Ramos (cell line): ENCODE data around the gene GNB1L.
"Not testable (repeated sequence)": the region's sequence is repeated elsewhere in the genome, so short reads cannot be mapped to it uniquely, and the experiment has no call there.

Source experiments
- in situ Hi-C: fragments of 300-500 bp; cut with MboI; formaldehyde crosslinking; loops from one replicate; pipeline ENCODE4 v1.14.3; 2022; ENCODE audit warnings: low sequenced_read_pairs; ENCODE audit not compliant: unreplicated experiment

GNB1L gene

GRCh38 chr22:19802001-19802893, 52.4 kb downstream of the GNB1L start:
- in situ Hi-C loops = no loop called here

DNA sequence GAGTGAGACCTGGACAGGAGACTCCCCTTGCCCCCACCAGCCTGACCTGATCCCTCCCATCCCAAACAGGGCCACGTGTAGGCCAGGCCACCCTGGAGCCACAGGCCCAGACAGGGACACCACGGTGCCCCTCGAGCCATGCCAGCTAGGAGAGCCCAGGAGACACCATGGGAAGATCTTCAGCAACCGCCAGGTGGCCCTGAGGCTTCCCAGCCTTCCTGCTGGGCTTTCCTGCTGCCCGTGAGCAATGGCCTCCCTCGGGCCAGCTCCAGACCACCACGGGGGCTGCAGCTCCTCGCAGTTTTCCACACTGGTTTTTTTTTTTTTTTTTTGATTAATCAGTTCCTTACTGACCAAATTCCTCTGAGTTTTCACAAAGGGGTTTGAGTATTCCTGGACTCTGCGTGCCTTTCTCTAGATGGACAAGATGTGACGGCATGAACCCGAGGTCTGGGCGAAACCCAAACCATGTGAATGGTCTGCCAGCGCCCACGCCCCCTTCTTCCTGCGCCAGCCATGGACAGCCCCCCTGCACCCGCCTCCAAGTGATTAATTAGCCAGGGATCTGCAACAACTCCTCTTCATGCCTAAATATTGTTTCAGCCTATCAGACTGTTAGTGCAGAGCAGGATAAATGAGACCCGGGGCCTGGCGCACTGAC, 53.2 kb downstream of the GNB1L start:
- in situ Hi-C loops = no loop called here

DNA sequence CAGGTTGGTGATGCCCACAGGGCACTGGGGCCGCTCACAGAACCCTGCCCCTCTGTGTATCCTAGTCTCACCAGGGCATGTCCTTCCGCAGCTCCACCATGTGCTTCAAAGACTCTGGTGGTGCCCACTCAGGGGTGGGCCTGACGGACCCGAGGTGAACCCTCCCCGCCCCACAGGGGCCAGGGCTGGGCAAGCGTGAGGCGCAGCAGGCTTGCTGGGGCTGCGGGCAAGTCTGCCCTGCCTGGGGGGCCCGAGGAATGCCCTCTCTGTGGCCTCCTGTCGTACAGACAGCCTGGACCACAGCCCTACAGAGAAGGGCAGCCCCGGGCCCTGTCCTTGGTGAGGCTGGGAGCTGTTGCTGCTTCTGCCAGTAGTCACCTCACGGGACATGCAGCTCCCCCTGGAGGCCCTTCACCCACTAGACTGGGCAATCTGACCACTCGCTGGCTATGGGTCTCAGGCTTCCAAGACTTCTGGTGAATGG, 53.9 kb downstream of the GNB1L start:
- in situ Hi-C loops = no loop called here

GRCh38 chr22:19800306-19800705, 54.4 kb downstream of the GNB1L start:
- in situ Hi-C loops = no loop called here

DNA sequence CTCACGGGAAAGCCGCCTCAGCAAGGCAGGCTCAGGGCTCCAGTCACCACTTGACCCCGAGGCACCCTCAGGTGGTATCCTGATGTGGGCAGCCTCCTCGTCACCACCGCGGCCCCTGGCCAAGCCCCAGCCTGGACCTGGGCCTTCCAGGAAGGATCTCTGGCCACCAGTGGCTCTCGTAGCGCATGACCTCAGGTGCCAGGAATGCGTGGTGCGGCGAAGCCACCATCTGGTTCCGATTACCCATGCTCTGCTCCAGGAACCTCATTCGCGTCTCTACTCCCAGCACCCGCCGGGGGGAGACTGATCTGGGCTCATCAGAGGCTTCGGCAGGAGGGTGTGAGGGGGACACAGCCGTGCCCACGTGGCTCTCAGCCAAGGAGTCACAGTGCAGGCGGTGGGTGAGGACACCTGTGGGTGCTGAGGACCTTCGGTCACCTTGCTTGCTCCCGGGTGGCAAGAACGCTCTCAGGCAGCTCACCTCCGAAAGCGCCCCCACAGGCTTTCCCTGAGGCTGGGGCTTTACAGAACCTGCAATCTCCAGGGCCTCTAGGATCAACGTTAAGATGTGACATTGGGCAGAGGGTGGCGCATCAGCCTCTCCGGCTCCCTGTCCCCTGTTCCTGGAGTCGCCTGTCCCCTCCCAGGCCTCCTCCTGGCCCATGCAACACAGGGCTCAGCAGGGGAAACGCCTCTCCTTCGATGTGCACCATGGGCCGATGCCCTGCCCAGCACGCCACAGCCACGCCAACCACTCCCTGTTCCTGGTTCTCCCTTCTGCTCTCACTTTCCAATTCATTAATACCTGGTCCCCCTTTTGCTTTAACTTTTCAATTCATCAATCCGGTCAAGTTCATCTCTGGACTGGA, 55.1 kb downstream of the GNB1L start:
- in situ Hi-C loops = no loop called here

DNA sequence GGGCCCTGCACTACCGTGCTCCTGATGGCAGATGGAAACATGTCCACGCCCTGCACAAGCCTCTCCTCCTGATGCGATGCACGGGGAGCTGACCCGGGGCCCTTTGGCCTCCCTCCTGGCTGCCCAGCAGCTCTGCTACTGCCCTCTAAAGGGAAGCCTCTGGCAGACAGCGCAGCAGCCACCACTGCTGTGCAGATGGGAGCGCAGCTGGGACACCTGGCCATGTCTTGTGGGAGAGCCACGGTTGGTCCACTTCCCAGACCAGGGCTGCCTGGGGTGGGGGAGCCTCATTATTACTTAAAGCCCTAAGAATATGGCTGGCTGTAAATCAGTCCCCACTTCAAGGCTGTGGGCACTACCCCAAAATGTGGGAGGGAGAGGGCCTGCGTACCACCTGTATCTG, 55.8 kb downstream of the GNB1L start:
- in situ Hi-C loops = no loop called here

DNA sequence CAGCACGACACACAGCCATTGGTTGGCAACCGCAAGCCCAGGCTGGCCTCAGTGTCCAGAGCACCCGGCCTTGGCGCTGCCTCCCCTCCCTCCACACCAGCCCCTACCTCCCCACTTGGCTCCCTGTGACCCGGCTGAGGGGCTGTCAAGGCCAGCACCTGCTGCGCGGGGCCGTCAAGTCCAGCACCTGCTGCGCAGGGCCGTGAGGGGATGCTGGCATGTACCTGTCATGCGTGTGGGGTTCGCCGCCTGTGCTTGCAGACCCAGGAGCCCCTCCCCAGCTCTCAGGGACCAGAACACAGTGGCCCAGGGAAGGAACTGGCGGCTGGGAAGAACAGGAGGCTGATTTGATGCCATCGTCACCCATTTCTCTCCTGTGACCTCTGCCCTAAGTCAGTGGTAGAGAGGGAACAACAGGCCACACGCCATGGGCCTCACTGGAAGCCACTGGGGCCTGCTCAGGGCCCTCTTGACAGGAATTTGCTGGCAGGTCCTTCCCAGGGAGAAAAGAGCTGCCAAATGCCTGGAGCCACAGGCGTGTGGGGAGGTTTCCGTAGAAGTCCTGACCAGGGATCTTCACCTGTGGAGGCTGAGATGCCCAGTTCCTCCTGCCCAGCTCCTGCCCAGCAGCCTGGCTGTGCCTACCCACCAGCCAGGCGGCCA, 56.5 kb downstream of the GNB1L start:
- in situ Hi-C loops = no loop called here

DNA sequence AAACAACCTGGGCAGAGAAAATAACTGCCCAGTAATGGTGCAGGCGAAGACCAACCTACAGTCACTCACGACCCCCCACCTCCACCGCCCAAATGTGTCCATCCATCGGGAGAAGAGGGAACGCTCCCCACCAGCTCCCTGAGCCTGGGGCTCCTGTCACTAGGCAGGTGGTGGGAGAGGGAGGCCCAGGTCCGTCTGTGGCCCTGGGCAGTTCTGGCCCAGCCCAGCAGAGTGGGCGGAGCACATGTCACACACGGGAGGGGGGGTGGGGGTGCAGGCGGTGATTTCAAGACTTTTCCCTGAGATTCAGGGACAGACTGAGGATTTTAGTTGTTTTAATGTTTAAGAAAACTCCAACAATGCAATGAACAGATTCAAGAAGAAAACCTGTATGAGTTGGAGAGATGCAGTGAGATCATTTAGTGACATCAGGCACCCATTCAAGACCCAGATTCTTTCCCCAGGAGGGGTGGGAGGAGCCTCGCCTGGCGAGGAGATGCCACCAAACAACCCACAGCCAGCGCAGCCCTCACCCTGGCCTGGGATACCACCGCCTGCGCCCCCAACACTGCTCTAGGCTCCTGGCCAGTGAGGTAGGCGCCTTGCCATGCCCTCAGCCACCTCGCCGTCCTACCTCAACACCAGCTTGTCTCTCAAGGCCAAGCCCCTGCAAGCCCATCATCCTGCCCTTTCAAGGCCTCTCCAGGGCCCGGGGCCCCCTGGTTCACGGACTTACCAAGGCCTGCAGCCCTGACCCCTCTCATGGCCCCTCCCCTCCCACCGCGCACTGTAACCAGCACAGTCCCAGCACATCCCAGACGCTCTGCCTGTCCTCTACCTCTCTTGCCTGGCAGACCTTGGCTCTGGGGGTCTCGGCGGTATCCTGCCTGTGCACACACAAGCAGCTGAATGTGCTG, 57.3 kb downstream of the GNB1L start:
- in situ Hi-C loops = no loop called here

- in situ Hi-C loops = no loop called here
Observed at GRCh38 chr22:19796160-19796559, 58.5 kb downstream of the GNB1L start.

- in situ Hi-C loops = no loop called here
Observed at GRCh38 chr22:19795617-19796008, 59.1 kb downstream of the GNB1L start.

GRCh38 chr22:19793661-19794310, 60.9 kb downstream of the GNB1L start:
- in situ Hi-C loops = no loop called here

- in situ Hi-C loops = no loop called here
Observed at GRCh38 chr22:19793161-19793560, 61.5 kb downstream of the GNB1L start.

DNA sequence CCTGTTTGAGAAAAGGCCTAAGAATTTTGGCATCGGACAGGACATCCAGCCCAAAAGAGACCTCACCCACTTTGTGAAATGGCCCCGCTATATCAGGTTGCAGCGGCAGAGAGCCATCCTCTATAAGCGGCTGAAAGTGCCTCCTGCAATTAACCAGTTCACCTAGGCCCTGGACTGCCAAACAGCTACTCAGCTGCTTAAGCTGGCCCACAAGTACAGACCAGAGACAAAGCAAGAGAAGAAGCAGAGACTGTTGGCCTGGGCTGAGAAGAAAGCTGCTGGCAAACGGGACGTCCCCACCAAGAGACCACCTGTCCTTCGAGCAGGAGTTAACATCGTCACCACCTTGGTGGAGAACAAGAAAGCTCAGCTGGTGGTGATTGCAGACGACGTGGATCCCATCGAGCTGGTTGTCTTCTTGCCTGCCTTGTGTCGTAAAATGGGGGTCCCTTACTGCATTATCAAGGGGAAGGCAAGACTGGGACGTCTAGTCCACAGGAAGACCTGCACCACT, 62.2 kb downstream of the GNB1L start:
- in situ Hi-C loops = not testable (repeated sequence)

DNA sequence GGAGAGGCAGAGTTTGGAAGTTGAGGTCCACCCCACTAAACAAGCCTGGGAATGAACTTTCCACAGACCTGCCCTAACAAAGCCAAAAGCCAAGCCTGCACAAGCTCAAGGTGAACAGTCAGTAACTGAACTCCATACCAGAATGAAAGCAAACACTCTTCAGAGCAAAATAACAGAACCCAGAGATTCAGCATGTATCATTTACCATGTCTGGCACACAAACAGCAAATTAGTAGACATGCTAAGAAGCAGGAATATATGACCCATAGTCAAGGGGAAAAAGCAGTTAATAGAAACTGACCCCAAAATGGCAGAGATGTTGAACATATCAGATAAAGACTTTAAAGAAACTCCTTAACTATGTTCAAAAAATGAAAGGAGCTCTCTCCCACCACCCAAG, 62.8 kb downstream of the GNB1L start:
- in situ Hi-C loops = no loop called here

- in situ Hi-C loops = no loop called here
Observed at GRCh38 chr22:19791243-19791642, 63.4 kb downstream of the GNB1L start.

GRCh38 chr22:19789828-19790227, 64.8 kb downstream of the GNB1L start:
- in situ Hi-C loops = no loop called here

GRCh38 chr22:19789406-19789805, 65.3 kb downstream of the GNB1L start:
- in situ Hi-C loops = no loop called here

DNA sequence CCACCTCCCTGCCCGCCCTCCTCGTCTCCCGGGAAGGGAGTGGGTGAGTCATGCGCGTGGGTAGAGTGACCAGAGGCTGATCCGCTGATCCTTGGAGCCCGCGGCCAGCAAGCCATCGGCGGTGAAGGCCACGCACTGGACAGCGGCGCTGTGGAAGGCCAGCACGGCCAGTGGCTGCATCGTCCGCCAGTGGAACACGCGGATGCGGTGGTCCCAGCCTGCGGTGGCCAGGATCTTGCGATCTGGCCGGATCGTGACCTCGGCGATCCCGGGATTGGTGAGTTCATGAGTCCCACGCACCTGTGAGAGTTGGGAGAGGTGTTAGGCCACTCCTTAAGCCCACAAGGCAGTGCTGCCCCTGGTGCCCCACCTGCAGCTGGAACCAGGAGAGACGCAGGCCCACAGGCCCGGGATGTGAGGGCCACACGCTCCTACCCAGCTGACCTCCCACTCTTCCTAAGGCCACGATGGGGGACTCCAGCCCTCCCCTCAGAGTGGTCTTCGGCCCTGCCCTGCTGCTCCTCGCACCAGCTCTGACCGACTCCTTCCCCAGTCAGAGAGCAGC, 65.9 kb downstream of the GNB1L start:
- in situ Hi-C loops = no loop called here
